ENCODE measurements around the gene PLEKHA3. TPM values are rescaled to one million over a fixed set of nuclear protein-coding genes. Genes with fewer than 3 reads are reported as not detected.

The PLEKHA3 gene
- total and polyA plus RNA-seq, 2 of the 4 experiments (the other 2 are of a cell fraction) = 3.9 to 5.5 TPM

- 60% methylated on average over 1 of the region's 18 CpGs; no CpG with 5 or more reads in 1 of the 2 experiments for WGBS, 2 experiments (ENCODE audit: extremely low coverage in 2 of 2, insufficient read length in 1 of 2)
- Histone ChIP-seq H4K5ac (ENCODE audit: low read depth, low read length) (no peak overlapping the region), H2AFZ (replicated peaks; ENCODE audit: low read length, poor library complexity) (peak overlapping the region; percentile 98), H3K9ac (ENCODE audit: low read depth, low read length) (peak overlapping the region; percentile 91), H2BK15ac (ENCODE audit: low read depth, low read length) (no peak overlapping the region), H4K8ac (ENCODE audit: low read depth in 2 of 2, low read length in 2 of 2) (peak overlapping the region in 1 of 2 experiments; percentile 20; a peak in 1 of 4 replicates), H4K91ac (ENCODE audit: insufficient read depth, low read depth, low read length) (no peak overlapping the region), H3K9me1 (ENCODE audit: insufficient read depth, low read length) (0 out of 2 replicates have a peak, but pooled peaks cover 2% of the 10 kb centered on the region), H3K4me1 (ENCODE audit: control insufficient read depth, insufficient read depth, low read length) (peaks cover 6% of the 10 kb centered on the region), H2AK9ac (replicated peaks; ENCODE audit: low read depth, low read length, poor library complexity) (peak overlapping the region; percentile 66), H3K27me3 (ENCODE audit: control insufficient read depth, insufficient read depth, low read length) (no peaks in the 10 kb centered on the region), H3K79me1 (ENCODE audit: low read depth in 1 of 2, low read length in 2 of 2) (peaks cover 21 to 34% of the 10 kb centered on the region in 2 experiments), H3K56ac (ENCODE audit: extremely low read depth, insufficient read depth, low read length) (peak overlapping the region; percentile 49; the same call in 1 of the 2 replicates), H3K23ac (ENCODE audit: low read depth, low read length) (peak overlapping the region; percentile 96), H2BK20ac (ENCODE audit: low read depth, low read length) (no peak overlapping the region), H2BK5ac (ENCODE audit: low read depth, low read length, poor library complexity, severe bottlenecking) (no peak overlapping the region), H2AK5ac (ENCODE audit: low read depth, low read length) (peak overlapping the region; percentile 6; the same call in 1 of the 2 replicates), H3K27ac (ENCODE audit: insufficient read depth, low read length) (peak overlapping the region; percentile 59), H3K4me2 (ENCODE audit: low read depth, low read length) (peak overlapping the region; percentile 98), H3K18ac (ENCODE audit: low read depth, low read length) (no peak overlapping the region), H3K4ac (ENCODE audit: low read depth, low read length) (peak overlapping the region; percentile 37; the same call in 1 of the 2 replicates), H4K20me1 (ENCODE audit: insufficient read depth, low read length) (peaks cover 9% of the 10 kb centered on the region; the same call in 1 of the 2 replicates), H2BK120ac (ENCODE audit: low read depth, low read length) (no peak overlapping the region), H3K36me3 (ENCODE audit: control insufficient read depth, insufficient read depth, low read length) (peaks cover 16% of the 10 kb centered on the region), H3K4me3 (ENCODE audit: insufficient read depth, low read depth, low read length) (peak overlapping the region; percentile 86), H3K14ac (replicated peaks; ENCODE audit: low read depth, low read length) (peak overlapping the region; percentile 84), H3K9me3 (ENCODE audit: control insufficient read depth, insufficient read depth, low read length) (no peaks in the 10 kb centered on the region)
- ChIA-PET POLR2A (ENCODE audit: unreplicated experiment) (no interaction called here), CTCF (no interaction called here)
- dilution Hi-C loops (cut with HindIII; ENCODE audit: low sequenced_read_pairs, unreplicated experiment) (no loop called here), in situ Hi-C loops (cut with MboI; ENCODE audit: low sequenced_read_pairs) (no loop called here), intact Hi-C loops (cut with micrococcal nuclease) (loop anchor here (1.0 kb wide), 1 partner anchor 14 kb away; no protein-coding TSS in a partner anchor)
- peak; percentile 11 for DNase-seq
- no peak for ATAC-seq (ENCODE audit: low read depth)
- BruUV-seq (replicated peaks) = no TSS peak
- TF ChIP-seq MXI1 (IDR thresholded peaks at IDR 0.05; ENCODE audit: borderline replicate concordance, low read depth, low read length) (no peak), RCOR1 (IDR thresholded peaks at IDR 0.05; ENCODE audit: insufficient replicate concordance, low read length) (no peak), USF2 (IDR thresholded peaks at IDR 0.05; ENCODE audit: low read depth, low read length) (no peak), MAZ (IDR thresholded peaks at IDR 0.05; ENCODE audit: borderline replicate concordance, low read depth, low read length) (no peak), RAD21 (IDR thresholded peaks at IDR 0.05; ENCODE audit: low read length) (no peak), CEBPB (IDR thresholded peaks at IDR 0.05; ENCODE audit: low read depth, low read length) (no peak), SMC3 (IDR thresholded peaks at IDR 0.05; ENCODE audit: low read depth, low read length) (no peak), POLR2A (IDR thresholded peaks at IDR 0.05; ENCODE audit: low read depth, low read length) (no peak), ELK1 (IDR thresholded peaks at IDR 0.05; ENCODE audit: borderline replicate concordance, low read depth, low read length) (no peak), MAFK (IDR thresholded peaks at IDR 0.05; ENCODE audit: low read depth, low read length) (no peak), BHLHE40 (IDR thresholded peaks at IDR 0.05; ENCODE audit: low read depth, low read length) (no peak), FOS (IDR thresholded peaks at IDR 0.05; ENCODE audit: low read depth, low read length) (no peak), NFE2L2 (IDR thresholded peaks at IDR 0.05; ENCODE audit: low read depth, low read length) (no peak)
- TF ChIP-seq, protein P1, sequence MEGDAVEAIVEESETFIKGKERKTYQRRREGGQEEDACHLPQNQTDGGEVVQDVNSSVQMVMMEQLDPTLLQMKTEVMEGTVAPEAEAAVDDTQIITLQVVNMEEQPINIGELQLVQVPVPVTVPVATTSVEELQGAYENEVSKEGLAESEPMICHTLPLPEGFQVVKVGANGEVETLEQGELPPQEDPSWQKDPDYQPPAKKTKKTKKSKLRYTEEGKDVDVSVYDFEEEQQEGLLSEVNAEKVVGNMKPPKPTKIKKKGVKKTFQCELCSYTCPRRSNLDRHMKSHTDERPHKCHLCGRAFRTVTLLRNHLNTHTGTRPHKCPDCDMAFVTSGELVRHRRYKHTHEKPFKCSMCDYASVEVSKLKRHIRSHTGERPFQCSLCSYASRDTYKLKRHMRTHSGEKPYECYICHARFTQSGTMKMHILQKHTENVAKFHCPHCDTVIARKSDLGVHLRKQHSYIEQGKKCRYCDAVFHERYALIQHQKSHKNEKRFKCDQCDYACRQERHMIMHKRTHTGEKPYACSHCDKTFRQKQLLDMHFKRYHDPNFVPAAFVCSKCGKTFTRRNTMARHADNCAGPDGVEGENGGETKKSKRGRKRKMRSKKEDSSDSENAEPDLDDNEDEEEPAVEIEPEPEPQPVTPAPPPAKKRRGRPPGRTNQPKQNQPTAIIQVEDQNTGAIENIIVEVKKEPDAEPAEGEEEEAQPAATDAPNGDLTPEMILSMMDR (conservative IDR thresholded peaks at IDR 0.05; ENCODE audit: low read depth, low read length) = no peak
Measured at GRCh38 chr2:178449700-178450523, 30.3 kb upstream of the PLEKHA3 start.
